ENCODE measurements around the gene STAG1.
"Not testable (repeated sequence)": the region's sequence is repeated elsewhere in the genome, so short reads cannot be mapped to it uniquely, and the experiment has no call there.

STAG1 gene

DNA sequence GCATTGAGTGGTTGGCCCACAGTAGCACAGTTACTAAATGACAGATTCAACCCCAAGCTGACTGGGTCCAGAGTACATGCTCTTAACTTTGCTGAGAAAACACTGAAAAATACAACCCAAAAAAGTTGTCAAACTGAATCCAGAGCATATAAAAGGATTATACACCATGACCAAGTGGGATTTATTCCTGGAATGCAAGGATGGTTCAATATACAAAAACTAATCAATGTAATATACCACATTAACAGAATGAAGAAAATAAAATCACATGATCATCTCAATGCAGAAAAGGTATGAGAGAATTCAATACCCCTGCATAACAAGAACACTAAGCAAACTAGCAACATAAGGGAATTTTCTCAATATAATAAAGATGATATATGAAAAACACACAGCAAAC lies 98.5 kb downstream of the STAG1 start:
- in situ Hi-C loops (cut with HindIII; ENCODE audit: low sequenced_read_pairs), result no loop called here

DNA sequence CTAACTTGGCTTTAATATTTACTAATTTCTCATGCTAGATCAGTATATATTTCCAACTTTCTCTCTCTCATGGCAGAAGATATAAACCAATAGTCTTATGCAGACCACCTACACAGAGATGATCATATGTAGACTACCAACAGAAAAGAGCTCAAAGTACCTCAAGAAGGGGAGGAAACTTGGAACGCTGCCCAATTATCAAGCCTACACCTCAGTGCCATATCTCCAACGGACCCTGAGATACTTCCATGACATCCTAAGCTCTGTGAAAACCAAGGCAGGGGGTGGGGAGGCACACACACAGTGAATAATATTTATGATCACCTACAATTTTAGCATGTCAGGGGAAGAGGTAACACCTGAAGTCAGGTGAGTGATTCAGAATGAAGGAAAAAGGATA lies 100.6 kb downstream of the STAG1 start:
- in situ Hi-C loops (cut with HindIII; ENCODE audit: low sequenced_read_pairs), result no loop called here

DNA sequence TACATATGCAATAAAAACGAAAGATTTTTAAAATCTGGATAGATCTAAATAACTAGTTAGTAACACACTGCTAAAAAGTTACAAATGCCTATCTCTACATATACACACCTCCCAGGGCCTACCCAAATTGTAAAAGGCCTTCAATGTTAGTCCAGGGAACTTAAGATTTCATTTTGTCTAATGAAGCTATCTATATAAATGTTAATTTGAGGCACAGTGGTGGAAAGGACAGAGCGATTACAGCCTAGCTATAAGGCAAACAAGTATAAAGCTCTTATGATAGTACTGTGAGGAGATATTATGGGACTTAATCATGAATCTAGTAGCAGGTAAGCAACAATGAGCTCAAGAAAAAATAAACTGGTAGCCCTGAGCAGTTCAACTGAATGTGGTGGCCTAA lies 101.7 kb downstream of the STAG1 start:
- in situ Hi-C loops (cut with HindIII; ENCODE audit: low sequenced_read_pairs), result no loop called here

DNA sequence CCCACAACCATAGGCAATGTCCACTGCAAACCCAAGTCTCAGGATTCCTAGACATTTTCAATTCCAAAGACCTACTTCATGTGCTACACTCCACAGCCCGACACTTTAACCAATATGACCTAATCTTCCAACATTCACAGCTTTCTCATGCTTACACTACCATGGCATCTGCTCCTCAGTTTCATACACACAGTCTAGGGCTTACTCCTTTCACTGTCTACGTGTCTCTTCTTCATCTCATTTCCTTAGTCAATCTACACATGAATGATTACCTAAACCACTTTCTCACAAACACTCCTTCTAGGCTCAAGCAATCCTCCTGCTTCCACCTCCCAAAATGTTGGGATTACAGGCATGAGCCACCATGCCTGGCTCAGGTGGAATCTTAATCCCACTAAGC lies 106.3 kb downstream of the STAG1 start:
- in situ Hi-C loops (cut with HindIII; ENCODE audit: low sequenced_read_pairs), result no loop called here

DNA sequence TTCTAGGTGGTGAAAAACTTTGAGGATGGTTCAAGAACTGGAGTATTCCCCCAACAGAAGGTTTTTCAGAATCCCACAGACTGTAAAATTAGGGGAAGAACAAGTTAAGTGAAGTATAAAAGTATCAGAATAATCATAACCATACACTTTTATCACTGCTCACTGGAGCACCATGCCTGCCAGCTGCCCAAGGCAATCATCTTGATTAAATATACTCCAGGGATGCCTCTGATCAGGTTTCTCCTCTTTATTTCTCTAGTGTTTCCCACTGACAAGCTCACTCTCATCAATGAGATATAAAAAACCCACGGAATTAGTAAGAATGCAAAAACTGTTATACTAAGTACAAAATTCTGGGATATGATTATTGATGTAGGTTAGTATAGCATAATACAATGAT lies 108.0 kb downstream of the STAG1 start:
- in situ Hi-C loops (cut with HindIII; ENCODE audit: low sequenced_read_pairs), result no loop called here

DNA sequence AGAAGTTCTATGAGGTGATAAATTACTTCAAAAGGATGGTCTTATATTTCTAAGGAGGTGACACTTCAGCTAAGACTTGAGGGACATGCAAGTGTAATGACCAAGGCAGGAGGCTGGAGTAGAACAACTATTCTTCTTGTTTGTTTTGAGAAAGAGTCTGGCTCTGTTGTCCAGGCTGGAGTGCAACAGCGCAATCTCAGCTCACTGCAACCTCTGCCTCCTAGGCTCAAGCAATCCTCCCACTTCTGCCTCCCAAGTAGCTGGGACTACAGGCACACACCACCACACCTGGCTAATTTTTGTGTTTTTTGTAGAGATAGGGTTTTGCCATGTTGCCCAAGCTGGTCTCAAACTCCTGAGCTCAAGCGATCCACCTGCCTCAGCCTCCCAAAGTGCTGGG lies 108.8 kb downstream of the STAG1 start:
- in situ Hi-C loops (cut with HindIII; ENCODE audit: low sequenced_read_pairs), result not testable (repeated sequence)

DNA sequence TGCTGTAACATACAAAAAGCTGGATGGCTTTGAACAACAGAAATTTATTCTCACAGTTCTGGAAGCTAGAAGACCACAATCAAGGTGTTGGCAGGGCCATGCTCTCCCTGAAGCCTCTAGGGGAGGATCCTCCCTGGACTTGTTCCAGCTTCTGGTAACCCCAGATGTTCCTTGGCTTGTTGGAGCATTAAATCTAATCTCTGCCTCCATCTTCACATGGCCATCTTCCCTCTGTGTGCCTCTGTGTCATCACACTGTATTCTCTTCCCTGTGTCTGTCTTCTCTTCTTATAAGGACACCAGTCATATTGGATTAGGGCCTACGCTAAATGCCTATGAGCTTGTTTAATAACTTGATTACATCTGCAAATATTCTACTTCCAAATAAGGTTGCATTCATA lies 109.5 kb downstream of the STAG1 start:
- in situ Hi-C loops (cut with HindIII; ENCODE audit: low sequenced_read_pairs), result no loop called here

DNA sequence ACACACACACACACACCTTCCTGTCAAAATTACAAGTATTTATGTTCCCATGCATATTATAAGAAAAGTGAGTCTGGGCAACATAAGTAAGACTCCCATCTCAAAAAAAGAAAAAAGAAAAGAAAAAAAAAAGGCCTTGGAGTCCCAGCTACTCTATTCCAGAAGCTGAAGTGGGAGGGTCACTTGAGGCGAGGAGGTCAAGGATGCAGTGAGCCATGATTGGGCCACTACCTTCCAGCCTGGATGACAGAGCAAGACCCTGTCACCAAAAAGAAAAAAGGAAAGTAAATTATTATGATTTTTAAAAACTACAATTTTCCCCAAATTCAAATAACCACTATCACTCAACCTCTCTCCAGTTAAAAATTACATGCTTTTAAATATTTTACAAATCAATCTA lies 113.1 kb downstream of the STAG1 start:
- in situ Hi-C loops (cut with HindIII; ENCODE audit: low sequenced_read_pairs), result no loop called here

DNA sequence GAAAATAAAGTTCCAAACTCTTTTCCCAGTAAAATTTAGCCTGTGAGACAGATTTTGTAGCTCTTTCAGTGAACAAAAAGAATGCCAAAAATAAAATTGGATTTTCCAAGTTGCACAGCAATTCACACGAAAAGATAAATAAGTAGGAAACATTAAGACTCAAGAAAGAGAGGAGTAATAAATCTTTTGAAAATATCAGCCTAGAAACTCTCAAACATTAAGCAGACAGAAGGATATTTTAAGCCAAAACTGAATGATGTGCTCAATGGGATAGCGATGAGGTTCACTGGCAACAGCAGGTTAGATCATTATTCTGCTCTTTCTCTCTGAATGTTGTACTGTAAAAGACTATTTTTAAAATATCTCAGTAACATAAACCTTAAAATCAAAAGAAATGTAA lies 115.0 kb downstream of the STAG1 start:
- in situ Hi-C loops (cut with HindIII; ENCODE audit: low sequenced_read_pairs), result no loop called here

DNA sequence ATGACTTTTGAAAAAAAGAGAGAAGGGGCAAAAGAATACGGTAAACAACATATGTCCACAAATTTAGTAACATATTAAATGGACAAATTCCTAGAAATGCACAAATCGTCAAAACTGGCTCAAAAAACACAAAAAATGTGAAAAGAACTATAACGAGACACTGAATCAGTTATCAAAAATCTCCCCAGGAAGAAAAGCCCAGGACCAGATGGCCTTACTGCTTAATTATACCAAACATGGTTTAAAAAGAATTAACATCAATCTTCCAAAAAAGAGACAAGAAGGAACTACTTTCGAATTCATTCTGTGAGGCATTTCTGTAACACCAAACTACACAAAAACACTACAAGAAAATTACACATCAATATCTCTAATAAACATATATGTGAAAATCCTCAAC lies 117.4 kb downstream of the STAG1 start:
- in situ Hi-C loops (cut with HindIII; ENCODE audit: low sequenced_read_pairs), result no loop called here

DNA sequence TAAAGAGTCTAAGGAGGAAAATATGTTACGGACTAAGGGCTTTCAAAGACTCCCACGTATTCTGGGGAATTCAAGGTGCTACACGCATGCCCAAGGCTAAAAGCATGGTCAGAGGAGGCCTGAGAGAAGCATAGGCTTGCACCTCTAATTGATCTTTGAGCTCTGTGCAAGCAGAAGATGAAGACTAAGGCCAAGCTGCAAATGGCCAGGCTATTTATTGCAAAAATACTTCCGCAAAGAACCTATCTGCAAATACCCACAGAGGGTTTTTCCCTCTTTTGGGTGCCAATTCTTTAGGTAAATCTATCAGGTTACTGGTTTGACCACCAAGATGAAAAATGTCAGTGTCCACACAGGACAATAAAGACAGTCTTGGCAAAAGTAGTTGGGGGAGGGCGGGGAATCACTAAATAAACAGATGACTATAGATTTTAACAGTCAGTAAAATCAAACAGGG lies 119.5 kb downstream of the STAG1 start:
- in situ Hi-C loops (cut with HindIII; ENCODE audit: low sequenced_read_pairs), result no loop called here

DNA sequence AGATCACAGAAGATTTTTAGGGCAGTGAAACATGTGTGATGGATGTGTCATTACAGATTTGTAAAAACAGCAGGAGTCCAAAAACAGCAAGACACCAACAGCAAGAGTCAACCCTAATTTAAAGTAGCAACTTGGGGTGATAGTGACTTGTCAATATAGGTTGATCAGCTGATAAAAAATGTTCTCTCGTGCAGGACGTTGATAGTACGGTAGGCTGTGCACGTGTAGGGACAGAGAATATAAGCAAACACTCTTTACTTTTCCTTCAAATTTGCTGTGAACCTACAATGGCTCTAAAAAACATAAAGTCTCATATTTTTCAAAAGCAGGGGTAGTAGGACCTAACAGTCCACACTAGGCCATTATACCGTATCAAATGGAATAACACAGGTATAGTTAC lies 120.8 kb downstream of the STAG1 start:
- in situ Hi-C loops (cut with HindIII; ENCODE audit: low sequenced_read_pairs), result no loop called here

DNA sequence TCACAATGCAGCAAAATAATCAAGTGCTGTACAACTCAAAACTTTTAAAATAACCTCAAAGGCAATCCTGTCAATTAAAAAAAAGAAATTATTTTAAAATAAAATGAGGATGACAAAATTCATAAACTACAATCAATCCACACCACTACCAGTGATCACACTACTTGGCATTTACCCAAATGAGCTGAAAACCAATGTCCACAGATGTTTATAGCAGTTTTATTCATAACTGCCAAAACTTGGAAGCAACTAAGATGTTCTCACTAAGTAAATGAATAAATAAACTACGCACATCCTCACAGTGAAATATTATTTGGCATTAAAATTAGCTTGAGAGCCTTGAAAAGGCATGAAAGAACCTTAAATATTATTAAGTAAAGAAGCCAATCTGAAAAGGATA lies 121.3 kb downstream of the STAG1 start:
- in situ Hi-C loops (cut with HindIII; ENCODE audit: low sequenced_read_pairs), result no loop called here

DNA sequence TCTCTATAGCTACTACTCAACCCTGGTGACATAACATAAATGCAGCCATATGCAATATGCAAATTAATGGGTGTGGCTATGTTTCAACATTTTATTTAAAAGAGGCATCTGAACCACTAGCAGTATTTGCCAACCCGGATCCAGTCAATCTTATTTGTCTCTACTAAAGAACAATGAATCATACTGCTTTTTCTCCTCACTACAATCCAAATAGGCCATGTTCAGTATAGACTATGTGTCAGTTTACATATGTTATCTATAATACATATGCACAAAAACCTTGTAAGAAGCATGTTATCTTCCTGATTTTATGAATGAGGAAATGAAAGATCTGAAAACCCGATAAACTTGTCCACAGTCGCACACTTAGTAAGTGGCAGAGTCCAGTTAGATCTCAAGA lies 125.7 kb downstream of the STAG1 start:
- in situ Hi-C loops (cut with HindIII; ENCODE audit: low sequenced_read_pairs), result no loop called here

DNA sequence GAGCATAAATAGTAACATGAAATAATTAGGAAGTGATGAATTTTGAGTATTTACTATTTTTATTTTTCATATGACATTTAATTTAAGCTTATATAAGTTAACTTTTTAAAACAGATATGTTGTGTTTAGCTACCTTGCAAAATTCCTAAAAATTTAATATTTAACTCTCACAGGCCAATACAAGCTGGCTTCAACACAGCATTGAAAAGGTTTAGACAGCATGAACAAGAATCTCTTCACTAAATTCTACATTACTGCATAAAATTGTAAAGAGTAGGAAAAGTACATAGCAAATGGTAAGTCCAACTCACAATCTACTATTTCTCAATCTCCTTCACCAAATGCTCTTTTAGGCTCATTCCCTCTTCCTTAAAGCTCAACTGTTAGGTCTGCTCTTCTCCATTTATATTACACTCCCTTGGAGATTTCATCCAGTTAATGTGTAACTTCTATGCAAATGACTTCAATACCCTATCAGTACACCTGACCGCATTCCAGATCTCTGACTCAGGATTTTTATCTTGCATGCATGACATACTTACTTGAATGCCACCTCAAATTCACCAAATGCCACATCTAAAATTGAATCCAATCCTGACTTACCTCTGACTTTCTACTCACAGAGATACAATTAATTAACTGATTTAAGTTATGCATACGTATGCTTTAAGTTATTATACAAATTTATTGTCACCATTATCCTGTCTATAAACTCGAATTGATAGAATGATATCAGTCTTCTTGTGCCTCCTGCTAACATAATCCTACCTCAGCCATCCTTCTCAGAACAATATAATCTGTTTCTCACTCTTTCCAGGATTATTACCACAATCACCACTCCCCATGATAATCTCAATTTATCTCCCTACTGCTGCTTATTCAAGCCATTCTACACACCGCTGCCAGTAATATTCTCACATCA lies 127.0 kb downstream of the STAG1 start:
- in situ Hi-C loops (cut with HindIII; ENCODE audit: low sequenced_read_pairs), result no loop called here

DNA sequence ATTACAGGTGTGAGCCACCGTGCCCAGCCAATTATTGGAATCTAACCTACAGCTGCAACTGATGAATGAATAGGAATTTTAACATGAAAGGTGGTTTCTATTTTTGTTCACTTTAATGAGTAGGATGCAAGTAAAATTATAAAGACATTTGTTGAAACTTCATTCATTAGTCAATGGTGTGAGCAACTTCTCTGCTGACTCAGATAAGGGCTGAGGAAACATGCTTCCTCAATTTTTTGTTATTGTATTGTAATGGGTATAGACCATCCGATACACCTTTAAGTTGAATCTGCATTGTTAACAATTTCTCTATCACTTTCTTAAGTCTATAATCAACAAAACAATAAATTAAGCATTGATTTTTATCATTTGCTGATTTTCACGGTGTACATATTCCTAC lies 127.8 kb downstream of the STAG1 start:
- in situ Hi-C loops (cut with HindIII; ENCODE audit: low sequenced_read_pairs), result no loop called here

DNA sequence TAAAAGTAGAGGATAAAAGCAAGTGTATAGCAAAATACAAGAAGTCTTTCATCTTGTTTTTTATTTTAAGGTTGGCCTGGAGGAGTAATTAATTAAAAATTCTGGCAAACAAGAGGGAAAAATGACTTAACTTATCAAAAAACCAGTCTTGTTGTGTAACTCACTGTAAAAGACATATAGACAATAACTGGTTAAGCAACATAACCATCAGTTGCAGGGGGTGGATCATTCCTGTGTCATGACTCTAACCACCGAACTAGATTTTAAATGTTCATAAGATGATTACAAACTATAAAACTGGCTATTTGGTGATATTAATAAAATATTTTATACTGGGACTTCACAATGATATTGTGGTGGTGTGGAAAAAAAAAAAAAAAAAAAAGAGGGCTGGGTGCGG lies 130.6 kb downstream of the STAG1 start:
- in situ Hi-C loops (cut with HindIII; ENCODE audit: low sequenced_read_pairs), result no loop called here

DNA sequence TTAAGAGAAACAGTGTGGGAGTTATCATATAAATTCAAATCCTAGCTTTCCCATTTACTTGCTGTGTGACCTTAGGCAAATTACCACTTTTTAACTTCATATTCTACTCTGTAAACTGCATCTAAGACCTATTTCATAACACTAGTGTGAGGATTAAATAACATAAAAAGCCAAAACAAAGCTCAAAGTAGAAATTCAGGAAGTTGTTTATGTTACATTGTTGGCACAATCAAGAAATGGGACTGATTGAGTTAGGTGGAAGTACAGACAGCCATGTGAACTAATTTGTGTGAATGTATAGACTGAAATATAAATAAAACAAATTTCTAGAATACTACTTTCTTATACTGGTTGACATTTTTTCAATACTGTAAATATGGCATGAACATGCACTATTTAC lies 131.7 kb downstream of the STAG1 start:
- in situ Hi-C loops (cut with HindIII; ENCODE audit: low sequenced_read_pairs), result no loop called here

DNA sequence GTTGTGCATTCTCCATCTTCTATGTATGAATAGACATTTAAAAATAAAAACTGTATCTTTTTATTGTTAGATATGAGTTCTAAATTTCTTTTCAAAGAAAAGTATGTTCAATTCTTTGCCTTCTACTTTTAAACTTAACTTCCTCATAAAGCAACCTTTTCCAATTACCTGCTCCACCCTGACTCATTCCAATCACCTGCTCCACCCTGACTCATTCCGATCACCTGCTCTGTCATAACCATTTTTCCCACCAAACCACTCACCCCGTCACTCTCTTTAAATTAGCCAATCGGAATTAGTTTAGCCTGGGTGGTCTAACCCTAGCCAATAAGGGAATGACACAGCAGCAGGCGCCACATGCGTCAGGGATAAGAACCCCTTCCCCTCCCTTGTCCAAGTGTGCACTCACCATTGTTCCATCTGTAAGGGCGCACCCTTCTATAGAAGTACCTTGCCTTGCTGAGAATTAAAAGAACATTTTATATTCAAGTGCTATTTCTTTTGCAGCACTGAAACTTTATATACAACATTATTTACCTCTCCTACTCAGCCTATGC lies 134.1 kb downstream of the STAG1 start:
- in situ Hi-C loops (cut with HindIII; ENCODE audit: low sequenced_read_pairs), result not testable (repeated sequence)

DNA sequence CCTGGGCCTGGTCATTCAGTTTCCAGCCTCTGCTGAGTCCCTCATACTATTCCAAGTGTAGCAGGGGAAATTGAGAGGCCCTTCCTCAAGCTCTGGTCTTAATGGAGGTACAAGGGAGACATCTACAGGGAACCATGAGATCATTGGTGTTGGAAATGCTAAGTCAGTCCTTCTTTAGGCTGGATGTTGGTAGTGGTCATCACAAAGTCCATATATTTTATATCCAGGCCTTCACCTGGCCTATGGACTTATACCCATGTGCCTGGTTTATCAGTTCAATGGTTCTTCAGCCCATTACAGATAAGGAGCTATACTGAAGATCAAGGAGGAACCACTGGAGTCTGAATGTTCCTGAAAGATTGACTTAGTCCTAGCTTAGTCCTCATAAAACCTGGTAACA lies 135.0 kb downstream of the STAG1 start:
- in situ Hi-C loops (cut with HindIII; ENCODE audit: low sequenced_read_pairs), result no loop called here

DNA sequence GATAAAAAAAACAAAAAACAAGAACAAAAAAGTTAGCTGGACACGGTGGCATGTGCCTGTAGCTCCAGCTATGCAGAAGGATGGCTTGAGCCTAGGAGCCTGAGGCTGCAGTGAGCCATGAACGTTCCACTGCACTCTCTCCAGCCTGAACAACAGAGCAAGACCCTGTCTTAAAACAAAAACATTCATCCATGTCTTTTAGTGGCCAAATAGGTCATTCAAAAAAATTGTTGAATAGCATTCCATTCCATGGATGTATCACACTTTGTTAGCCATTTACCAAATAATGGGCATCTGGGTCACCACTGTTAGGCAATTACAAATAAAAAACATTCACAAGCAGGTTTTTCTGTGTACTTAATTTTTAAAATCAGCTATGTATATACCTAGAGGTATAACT lies 139.7 kb downstream of the STAG1 start:
- in situ Hi-C loops (cut with HindIII; ENCODE audit: low sequenced_read_pairs), result no loop called here

DNA sequence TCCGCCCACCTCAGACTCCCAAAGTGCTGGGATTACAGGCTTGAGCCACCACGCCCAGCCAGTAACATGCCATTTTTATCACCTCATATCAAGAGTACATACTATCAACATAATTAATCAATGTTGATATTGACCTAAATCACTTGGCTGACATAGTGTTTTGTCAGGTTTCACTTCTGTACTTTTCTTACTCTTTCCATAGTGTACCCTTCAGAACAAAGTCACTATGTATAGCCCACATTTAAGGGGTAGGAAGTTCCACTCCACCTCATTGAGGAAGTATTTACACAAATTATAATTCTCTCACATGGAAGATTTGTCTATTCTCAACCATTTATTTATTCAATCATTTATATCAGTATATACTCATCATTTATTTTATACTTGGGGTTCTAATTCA lies 145.2 kb downstream of the STAG1 start:
- in situ Hi-C loops (cut with HindIII; ENCODE audit: low sequenced_read_pairs), result no loop called here

DNA sequence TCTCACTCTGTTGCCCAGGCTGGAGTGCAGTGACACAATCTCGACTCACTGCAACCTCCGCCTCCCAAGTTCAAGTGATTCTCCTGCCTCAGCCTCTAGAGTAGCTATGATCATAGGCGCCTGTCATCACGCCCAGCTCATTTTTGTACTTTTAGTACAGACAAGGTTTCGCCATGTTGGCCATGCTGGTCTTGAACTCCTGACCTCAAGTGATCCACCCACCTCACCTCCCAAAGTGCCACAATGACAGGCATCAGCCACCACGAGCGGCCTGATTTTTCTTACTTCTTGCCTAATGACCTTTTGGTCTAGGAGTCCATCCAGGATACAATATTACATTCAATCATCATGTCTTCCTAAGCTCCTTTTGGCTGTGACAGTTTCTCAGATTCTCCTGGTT lies 146.0 kb downstream of the STAG1 start:
- in situ Hi-C loops (cut with HindIII; ENCODE audit: low sequenced_read_pairs), result not testable (repeated sequence)

Data from DLD1 (cell line).